Tibial nerve (tissue), 4 donors: Measurements from ENCODE around the gene EPC2.
A peak's percentile ranks its signal among the peaks of the same experiment; 100 is the strongest.

Source experiments
- EP300 ChIP-seq, 2 donors: sonication (generic); formaldehyde crosslinking; IDR thresholded peaks; one replicate each; pipeline ENCODE4 v1.6.1; 2017; ENCODE audit warnings: antibody characterized with exemption in 2 of 2, mild to moderate bottlenecking in 1 of 2
- POLR2A ChIP-seq, 2 donors: fragments of 450-650 bp; IDR thresholded peaks; one replicate each; pipeline ENCODE4 v1.6.1; 2017; ENCODE audit warnings: antibody characterized with exemption in 2 of 2, mild to moderate bottlenecking in 2 of 2, moderate library complexity in 2 of 2
- TF ChIP-seq, protein P1 (sequence below), 5 experiments: fragments of 200-600 bp in 3 of 5; fragments of 450-650 bp in 2 of 5; sonication (generic) in 3 of 5; IDR thresholded peaks; one replicate each; pipeline ENCODE4 v1.5.1; 2016 to 2019; ENCODE audit warnings: antibody characterized with exemption in 5 of 5, mild to moderate bottlenecking in 3 of 5, moderate library complexity in 2 of 5

- TF ChIP-seq EP300 (IDR thresholded peaks at IDR 0.05) (peak in 1 of 2 donors; percentile 32), POLR2A (IDR thresholded peaks at IDR 0.05) (no peak)
- TF ChIP-seq, protein P1, sequence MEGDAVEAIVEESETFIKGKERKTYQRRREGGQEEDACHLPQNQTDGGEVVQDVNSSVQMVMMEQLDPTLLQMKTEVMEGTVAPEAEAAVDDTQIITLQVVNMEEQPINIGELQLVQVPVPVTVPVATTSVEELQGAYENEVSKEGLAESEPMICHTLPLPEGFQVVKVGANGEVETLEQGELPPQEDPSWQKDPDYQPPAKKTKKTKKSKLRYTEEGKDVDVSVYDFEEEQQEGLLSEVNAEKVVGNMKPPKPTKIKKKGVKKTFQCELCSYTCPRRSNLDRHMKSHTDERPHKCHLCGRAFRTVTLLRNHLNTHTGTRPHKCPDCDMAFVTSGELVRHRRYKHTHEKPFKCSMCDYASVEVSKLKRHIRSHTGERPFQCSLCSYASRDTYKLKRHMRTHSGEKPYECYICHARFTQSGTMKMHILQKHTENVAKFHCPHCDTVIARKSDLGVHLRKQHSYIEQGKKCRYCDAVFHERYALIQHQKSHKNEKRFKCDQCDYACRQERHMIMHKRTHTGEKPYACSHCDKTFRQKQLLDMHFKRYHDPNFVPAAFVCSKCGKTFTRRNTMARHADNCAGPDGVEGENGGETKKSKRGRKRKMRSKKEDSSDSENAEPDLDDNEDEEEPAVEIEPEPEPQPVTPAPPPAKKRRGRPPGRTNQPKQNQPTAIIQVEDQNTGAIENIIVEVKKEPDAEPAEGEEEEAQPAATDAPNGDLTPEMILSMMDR (IDR thresholded peaks at IDR 0.05): no peak
These were observed 30.1 kb upstream of the EPC2 start for GRCh38 chr2:148614322-148615049.
